NCI-H524 treated with DMSO at 0.1 percent for 48 hours (cell line): ENCODE results near the gene BAHCC1.
"Not testable (repeated sequence)": the region's sequence is repeated elsewhere in the genome, so short reads cannot be mapped to it uniquely, and the experiment has no call there.

ENCODE experiments used
- DNase-seq: peaks from one replicate; lab custom pipeline; 2025; lab: John Stamatoyannopoulos, UW

The BAHCC1 gene

DNA sequence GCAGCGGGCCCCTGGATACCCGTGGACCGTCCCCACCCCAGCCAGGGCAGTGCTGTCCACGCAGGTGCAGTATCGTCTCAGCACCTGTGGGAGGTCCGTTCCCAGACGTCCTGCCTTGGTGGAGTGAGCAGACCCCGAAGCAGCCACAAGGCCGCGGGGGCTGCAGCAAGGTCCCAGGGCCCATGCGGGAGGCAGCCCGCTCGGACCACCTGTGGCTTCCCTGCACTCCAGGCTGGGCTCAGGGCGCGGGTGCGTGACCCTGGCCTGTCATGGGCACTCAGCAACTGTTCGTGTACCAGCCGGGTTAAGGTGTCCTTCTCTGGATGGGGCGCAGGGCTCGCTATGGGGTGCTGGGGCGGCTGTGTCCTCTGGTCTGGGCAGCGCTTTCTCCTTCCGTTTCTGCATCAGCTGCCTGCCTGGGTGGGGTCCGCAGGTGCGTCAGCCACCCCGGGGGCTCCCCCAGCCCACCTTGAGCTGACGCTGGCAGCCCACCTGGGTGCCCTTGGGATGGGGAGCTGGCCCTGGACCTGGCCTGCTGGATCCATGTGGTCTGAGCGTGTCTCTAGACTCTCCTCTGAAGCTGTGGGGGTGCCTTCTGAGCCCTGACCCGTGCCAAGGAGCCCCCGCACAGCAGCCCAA lies 18.4 kb downstream of the BAHCC1 start:
- no peak for DNase-seq

DNA sequence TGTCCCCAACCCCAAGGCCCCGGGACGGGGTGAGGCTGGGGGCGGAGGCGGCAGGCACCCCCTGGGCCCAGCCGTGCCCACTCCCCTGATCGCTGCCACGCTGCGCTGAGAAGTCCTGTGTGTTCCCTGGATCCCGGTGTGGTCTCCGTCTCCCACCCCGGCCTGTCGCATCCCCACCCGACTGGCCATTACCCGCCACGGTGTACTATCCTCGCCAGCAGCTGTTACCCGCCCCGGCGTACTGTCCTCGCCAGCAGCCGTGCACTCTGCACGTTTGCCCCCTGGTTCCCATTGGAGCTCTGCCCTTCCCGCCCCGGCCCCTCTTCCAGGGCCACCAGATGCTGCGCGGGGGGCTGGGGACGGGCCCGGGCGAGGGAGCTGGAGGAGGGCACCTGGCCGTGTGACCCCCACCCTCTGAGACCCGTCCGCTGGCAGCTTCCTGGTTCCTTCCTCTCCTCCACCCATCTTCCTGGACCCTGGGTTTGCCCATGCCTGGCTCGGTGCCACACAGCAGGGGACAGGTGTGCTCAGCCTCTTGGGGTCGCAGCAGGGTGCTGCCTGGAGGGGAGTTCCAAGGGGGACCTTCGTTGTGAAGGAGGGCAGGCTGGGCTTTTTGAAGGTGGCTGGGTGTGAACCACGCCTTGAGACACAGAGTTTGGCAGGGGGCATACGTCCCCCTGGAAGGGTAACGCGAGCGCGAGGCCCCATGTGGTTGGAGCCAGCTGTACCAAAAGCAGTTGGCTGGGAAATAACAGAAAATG lies 19.7 kb downstream of the BAHCC1 start:
- DNase-seq, result peak; percentile 30

DNA sequence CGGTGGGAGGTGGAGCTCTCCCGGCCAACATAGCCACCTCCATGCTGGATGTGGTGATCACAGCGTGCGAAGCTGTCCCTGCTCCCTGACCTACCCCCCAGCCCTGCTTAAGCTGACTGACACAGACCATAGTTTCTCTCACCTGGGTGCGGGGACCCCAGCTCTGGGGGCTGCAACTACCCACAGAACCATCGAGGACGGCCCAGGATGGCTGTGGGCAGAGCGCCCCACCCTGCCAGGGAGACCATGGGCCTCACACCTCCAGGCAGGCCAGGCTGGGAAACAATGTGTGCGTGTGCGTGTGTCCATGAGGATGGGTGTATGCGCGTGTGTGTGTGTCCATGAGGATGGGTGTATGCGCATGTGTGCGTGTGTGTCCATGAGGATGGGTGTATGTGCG lies 20.4 kb downstream of the BAHCC1 start:
- no peak for DNase-seq

- DNase-seq, result no peak
Observed at GRCh38 chr17:81416612-81417011, 21.4 kb downstream of the BAHCC1 start.

GRCh38 chr17:81417049-81417878 lies 22.0 kb downstream of the BAHCC1 start:
- DNase-seq, result no peak

GRCh38 chr17:81417879-81418709 lies 22.8 kb downstream of the BAHCC1 start:
- DNase-seq, result no peak

- no peak for DNase-seq
Observed at GRCh38 chr17:81418710-81419318, 23.6 kb downstream of the BAHCC1 start.

DNA sequence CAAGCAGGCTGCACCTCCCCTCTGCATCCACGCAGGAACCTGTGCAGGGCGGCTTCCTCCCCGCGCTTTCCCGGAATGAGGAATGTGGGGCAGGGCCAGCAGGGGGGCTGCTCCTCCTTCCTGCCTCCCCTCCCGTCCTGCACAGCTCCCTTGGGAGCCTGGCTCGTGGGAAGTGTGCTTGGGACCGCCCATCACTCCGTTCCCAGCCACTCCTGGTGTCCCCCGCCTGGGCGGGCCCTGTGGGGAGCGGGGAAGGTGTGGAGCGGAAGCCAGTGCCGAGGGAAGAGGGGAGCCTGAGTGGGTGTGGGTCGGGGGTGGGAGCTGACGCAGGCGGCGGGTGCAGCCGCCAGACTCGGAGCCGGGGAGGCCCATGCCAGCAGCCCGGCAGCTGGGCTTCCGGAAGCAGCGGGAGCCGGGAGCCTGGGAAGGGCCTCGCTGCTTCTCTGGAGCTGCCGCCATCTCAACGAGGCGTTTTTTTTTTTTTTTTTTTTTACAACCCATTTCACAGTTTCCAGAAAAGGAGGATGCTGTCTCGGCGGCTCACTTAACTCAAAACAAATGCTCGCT lies 24.1 kb downstream of the BAHCC1 start:
- DNase-seq, result peak; percentile 79

- DNase-seq, result no peak
Observed at GRCh38 chr17:81419886-81420768, 24.9 kb downstream of the BAHCC1 start.

GRCh38 chr17:81420769-81421462 lies 25.7 kb downstream of the BAHCC1 start:
- DNase-seq, result no peak

GRCh38 chr17:81422776-81423697 lies 27.8 kb downstream of the BAHCC1 start:
- no peak for DNase-seq

DNA sequence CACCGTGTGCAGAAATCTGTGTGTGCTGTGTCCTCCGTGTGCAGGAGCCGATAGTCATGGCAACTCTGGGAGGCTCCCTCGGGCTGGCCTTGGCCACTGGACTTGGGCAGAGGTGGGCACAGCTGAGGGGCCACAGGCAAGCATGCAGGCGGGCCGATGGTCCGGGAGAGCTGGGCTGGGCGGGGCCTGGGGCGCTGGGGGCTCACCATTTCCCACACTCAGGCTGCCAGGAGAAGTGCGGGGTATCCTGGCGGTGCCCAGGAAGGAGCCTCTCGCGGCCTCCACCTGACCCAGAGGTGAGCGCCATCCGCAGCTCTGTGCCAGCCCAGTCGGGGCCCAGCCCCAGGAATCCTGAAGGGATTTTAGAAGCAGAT lies 28.4 kb downstream of the BAHCC1 start:
- no peak for DNase-seq

DNA sequence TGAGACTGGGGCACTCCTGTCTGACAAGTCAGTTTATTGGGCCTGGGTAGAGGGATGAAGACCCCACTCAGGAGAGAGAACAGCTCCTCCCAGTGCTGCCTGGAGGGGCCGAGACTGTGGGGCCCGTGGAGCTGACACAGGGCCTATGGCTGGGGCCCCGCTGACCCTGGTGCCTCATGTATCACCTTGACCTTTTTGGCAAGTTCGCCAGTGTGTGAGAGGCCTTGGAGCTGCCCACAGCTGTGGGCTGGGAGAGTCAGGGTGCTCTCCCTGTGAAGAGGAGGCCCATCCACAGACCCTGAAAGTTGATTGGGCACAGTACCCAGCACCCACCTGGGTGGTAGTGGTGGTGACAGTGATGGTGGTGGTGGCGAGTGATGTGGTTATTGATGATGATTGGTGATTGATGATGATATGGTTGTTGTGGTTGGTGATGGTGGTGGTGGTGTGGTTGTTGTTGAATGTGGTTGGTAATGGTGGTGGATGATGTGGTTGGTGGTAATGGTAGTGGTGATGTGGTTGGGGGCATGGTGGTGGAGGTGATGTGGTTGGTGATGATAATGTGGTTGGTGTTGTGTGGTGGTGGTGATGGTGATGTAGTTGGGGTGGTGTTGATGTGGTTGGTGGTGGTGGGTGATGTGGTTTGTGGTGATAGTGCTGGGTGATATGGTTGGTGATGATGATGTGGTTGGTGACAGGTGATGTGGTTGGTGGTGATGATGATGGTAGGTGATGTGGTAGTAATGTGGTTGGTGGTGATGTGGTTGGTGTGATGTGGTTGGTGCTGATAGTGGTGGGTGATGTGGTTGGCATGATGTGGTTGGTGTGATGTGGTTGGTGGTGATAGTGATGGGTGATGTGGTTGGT lies 29.1 kb downstream of the BAHCC1 start:
- DNase-seq, result no peak

DNA sequence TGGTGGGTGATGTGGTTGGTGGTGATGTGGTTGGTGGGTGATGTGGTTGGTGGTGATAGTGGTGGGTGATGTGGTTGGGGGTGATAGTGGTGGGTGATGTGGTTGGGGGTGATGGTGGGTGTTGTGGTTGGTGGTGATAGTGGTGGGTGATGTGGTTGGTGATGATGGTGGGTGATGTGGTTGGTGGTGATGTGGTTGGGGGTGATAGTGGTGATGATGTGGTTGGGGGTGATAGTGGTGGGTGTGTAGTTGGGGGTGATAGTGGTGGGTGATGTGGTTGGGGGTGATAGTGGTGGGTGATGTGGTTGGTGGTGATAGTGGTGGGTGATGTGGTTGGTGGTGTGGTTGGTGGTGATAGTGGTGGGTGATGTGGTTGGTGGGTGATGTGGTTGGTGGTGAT lies 29.8 kb downstream of the BAHCC1 start:
- DNase-seq, result not testable (repeated sequence)

- not testable (repeated sequence) for DNase-seq
Observed at GRCh38 chr17:81425716-81426392, 30.6 kb downstream of the BAHCC1 start.

- no peak for DNase-seq
Observed at GRCh38 chr17:81426393-81427172, 31.3 kb downstream of the BAHCC1 start.
